Activated CD8-positive, alpha-beta T cell treated with anti-CD3 and anti-CD28 coated beads for 36 hours (primary cell): Measurements from ENCODE around the gene WNT10A. TPM values are rescaled to one million over a fixed set of nuclear protein-coding genes. Genes with fewer than 3 reads are reported as not detected.

ENCODE experiments used
- ATAC-seq: fragments of 200-7000 bp; cut with Tn5 transposase; one replicate; pipeline ENCODE4 v1.10.0; 2021; ENCODE audit warnings: mild to moderate bottlenecking, moderate library complexity
- CTCF ChIA-PET: fragments of 350-600 bp; sonication (Branson Sonifier 250); formaldehyde crosslinking; loops from one replicate; lab custom pipeline; 2021; ENCODE audit warnings: antibody characterized with exemption; lab: Charles Lee
- POLR2A ChIA-PET: fragments of 350-600 bp; sonication (Branson Sonifier 250); formaldehyde crosslinking; loops from one replicate; lab custom pipeline; 2021; ENCODE audit warnings: antibody characterized with exemption; lab: Charles Lee
- DNase-seq: peaks from one replicate; pipeline ENCODE4 v3.0.0-alpha.2; 2020
- H3K27ac Mint-ChIP-seq: one replicate; pipeline ENCODE4 v1.8.0; 2021; ENCODE audit warnings: mild to moderate bottlenecking, mixed read lengths
- H3K27me3 Mint-ChIP-seq: one replicate; pipeline ENCODE4 v1.8.0; 2021; ENCODE audit warnings: mixed read lengths
- H3K36me3 Mint-ChIP-seq: one replicate; pipeline ENCODE4 v1.8.0; 2021; ENCODE audit warnings: low read depth, mixed read lengths
- H3K4me1 Mint-ChIP-seq: one replicate; pipeline ENCODE4 v1.8.0; 2021; ENCODE audit warnings: low read depth, mixed read lengths
- H3K4me3 Mint-ChIP-seq: one replicate; pipeline ENCODE4 v1.8.0; 2021; ENCODE audit warnings: mild to moderate bottlenecking, moderate library complexity, mixed read lengths
- H3K9me3 Mint-ChIP-seq: one replicate; pipeline ENCODE4 v1.8.0; 2021; ENCODE audit warnings: mixed read lengths
- intact Hi-C: fragments of 100-400 bp; cut with micrococcal nuclease; formaldehyde crosslinking; loops from one replicate; pipeline ENCODE4 v1.10.0; 2022
- total RNA-seq, 2 experiments: library from RNA; stranded (reverse); gene quantifications; one replicate each; pipeline ENCODE4 v1.2.3, GENCODE V29; 2021
- TF ChIP-seq, protein P1 (sequence below): fragments of 200-600 bp; IDR thresholded peaks from one replicate; pipeline ENCODE4 v1.8.0; 2022; ENCODE audit warnings: antibody characterized with exemption, mild to moderate bottlenecking

WNT10A gene
- total RNA-seq, 2 experiments from 2014 or later, result 27.9 to 29.2 TPM

- Mint-ChIP-seq H3K27ac (peak overlapping the region; percentile 92), H3K4me1 (peaks cover 61% of the 10 kb centered on the region), H3K9me3 (no peaks in the 10 kb centered on the region), H3K27me3 (peaks cover 22% of the 10 kb centered on the region), H3K36me3 (peaks cover 12% of the 10 kb centered on the region), H3K4me3 (peak overlapping the region; percentile 79)
- intact Hi-C loops, result loop anchor here (2.0 kb wide), 1 partner anchor 43 kb away; no protein-coding TSS in a partner anchor
- CTCF ChIA-PET, result interaction anchor here (1.0 to 16.7 kb wide), 7 partner anchors 13 to 100 kb away, joined by 3 to 1101 read pairs (median 63); partner anchors contain the start of genes WNT10A and WNT6
- ATAC-seq, result peak; percentile 22
- peak; percentile 31 for DNase-seq
- POLR2A ChIA-PET, result interaction anchor here (2.0 to 9.6 kb wide), 3 partner anchors 9 to 18 kb away, joined by 11 to 284 read pairs (median 14); partner anchors contain the start of gene WNT10A
- TF ChIP-seq, protein P1, sequence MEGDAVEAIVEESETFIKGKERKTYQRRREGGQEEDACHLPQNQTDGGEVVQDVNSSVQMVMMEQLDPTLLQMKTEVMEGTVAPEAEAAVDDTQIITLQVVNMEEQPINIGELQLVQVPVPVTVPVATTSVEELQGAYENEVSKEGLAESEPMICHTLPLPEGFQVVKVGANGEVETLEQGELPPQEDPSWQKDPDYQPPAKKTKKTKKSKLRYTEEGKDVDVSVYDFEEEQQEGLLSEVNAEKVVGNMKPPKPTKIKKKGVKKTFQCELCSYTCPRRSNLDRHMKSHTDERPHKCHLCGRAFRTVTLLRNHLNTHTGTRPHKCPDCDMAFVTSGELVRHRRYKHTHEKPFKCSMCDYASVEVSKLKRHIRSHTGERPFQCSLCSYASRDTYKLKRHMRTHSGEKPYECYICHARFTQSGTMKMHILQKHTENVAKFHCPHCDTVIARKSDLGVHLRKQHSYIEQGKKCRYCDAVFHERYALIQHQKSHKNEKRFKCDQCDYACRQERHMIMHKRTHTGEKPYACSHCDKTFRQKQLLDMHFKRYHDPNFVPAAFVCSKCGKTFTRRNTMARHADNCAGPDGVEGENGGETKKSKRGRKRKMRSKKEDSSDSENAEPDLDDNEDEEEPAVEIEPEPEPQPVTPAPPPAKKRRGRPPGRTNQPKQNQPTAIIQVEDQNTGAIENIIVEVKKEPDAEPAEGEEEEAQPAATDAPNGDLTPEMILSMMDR, result no peak
Observed at GRCh38 chr2:218895759-218896500, 15.3 kb downstream of the WNT10A start.

DNA sequence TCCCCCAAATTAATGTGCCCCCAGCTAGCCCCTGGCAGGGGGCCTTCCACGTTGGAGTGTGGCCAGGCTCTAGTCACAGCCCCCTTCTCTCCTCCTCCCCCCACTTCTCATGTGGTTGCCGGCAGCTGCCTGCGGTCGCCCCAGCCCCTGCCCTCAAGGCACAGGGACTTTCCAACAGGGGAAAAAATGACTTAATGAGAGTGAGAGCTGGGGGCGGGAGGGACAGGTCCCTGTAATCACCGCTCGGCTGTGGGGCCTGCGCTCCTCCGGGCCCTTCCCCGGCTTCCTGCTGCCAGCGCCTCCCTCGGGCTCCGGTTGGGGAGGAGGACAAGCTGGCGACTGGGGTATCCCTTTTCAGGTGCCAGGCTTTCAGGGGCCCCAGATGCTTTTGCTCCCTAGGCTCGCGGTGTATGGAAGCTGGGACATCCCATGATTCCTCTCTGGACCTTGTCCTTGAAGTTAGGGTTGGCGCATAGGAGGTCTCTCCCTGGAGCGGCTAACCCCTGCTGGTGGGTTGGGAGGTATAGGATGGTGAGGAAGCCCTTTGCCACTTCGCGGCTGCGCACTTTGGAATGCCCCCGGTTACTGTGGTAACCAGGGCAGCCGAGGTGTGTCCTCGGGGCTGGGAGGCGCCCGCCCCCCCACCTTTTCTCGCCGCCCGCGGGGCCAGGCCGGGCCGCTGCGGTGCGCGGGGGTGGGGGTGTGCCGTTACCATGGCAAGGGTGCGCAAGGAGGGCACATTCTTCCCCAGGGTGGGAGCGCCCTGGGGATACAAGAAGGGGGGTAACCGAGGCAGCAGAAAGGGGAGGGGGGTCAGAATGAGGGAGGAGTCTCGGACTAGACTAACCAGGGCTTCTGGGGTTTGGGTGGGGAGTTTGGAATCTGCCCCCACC lies 16.1 kb downstream of the WNT10A start:
- CTCF ChIA-PET, result interaction anchor here (0.9 to 16.7 kb wide), 16 partner anchors 13 to 238 kb away, joined by 3 to 1101 read pairs (median 10); partner anchors contain the start of genes BCS1L, WNT10A, WNT6 and ZNF142
- peak; percentile 69 for ATAC-seq
- peaks cover 11% of the 10 kb centered on the region for H3K36me3 Mint-ChIP-seq
- intact Hi-C loops, result loop anchor here (2.0 kb wide), 1 partner anchor 44 kb away; no protein-coding TSS in a partner anchor
- H3K4me1 Mint-ChIP-seq, result peaks cover 54% of the 10 kb centered on the region
- H3K4me3 Mint-ChIP-seq, result peak overlapping the region; percentile 79
- peak; percentile 96 for DNase-seq
- POLR2A ChIA-PET, result interaction anchor here (1.2 to 9.6 kb wide), 5 partner anchors 9 to 609 kb away, joined by 3 to 284 read pairs (median 11); partner anchors contain the start of gene WNT10A
- H3K27me3 Mint-ChIP-seq, result peaks cover 26% of the 10 kb centered on the region
- TF ChIP-seq, protein P1, result no peak
- no peaks in the 10 kb centered on the region for H3K9me3 Mint-ChIP-seq
- peak overlapping the region; percentile 92 for H3K27ac Mint-ChIP-seq

DNA sequence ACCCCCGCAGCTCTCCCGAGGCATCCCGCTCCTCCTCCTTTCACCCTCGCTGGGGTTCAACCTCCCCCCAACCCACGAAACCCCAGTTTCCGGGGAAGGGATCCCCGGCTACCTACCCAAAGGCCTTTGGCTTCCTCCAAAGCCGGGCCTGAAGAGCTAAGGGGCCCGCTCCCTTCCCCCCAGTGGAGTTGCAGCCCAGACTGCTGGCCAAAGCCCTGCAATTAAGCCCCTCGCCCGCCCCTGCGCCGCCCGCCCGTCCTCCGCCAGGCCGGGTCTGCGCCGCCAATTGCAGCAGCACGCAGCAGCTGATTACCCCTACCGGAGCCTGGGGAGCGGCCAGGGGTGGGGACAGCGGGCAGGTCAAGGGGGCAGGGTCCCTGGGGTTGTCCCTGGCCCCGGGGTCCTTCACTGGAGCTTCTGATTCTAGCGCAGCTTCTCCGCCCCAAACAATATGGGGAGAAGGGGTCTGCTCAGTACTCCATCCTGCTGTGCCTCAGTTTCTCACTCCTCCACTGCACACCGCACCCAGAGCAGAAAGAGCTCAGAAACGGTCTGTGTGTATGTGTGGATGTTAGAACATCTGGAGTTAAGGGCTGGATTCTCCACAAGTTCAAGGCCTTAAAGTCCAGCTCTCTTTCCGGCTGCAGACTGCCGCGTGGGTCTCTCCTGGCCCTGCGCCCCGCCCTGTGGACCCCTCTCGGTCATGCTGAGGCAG lies 16.9 kb downstream of the WNT10A start:
- Mint-ChIP-seq H3K27me3 (peaks cover 32% of the 10 kb centered on the region), H3K27ac (peak overlapping the region; percentile 72), H3K4me3 (peak overlapping the region; percentile 56), H3K9me3 (no peaks in the 10 kb centered on the region), H3K4me1 (peaks cover 47% of the 10 kb centered on the region), H3K36me3 (peaks cover 11% of the 10 kb centered on the region)
- DNase-seq (no peak), ATAC-seq (peak; percentile 0)
- ChIA-PET POLR2A (interaction anchor here (0.6 to 9.6 kb wide), 9 partner anchors 10 to 610 kb away, joined by 3 to 284 read pairs (median 3); partner anchors contain the start of genes TUBA4A and WNT10A), CTCF (interaction anchor here (0.8 to 16.7 kb wide), 36 partner anchors 12 to 601 kb away, joined by 3 to 1101 read pairs (median 5); partner anchors contain the start of genes BCS1L, CDK5R2, GMPPA and RNF25)
- intact Hi-C loops, result loop anchor here (1.0 to 2.0 kb wide), 2 partner anchors 21 to 45 kb away; no protein-coding TSS in a partner anchor
- TF ChIP-seq, protein P1, result no peak

- H3K4me1 Mint-ChIP-seq, result peaks cover 43% of the 10 kb centered on the region
- H3K4me3 Mint-ChIP-seq, result peak overlapping the region; percentile 56
- ChIA-PET POLR2A (interaction anchor here (0.6 to 9.6 kb wide), 7 partner anchors 11 to 355 kb away, joined by 3 to 284 read pairs (median 3); partner anchors contain the start of genes TUBA4A and WNT10A), CTCF (interaction anchor here (0.6 to 16.7 kb wide), 43 partner anchors 11 to 601 kb away, joined by 3 to 1101 read pairs (median 4); partner anchors contain the start of genes CDK5R2, GMPPA, RNF25 and STK36)
- H3K27ac Mint-ChIP-seq, result peak overlapping the region; percentile 73
- DNase-seq (peak; percentile 90), ATAC-seq (peak; percentile 26)
- TF ChIP-seq, protein P1, result peak; percentile 99
- H3K36me3 Mint-ChIP-seq, result peaks cover 8% of the 10 kb centered on the region
- peaks cover 33% of the 10 kb centered on the region for H3K27me3 Mint-ChIP-seq
- intact Hi-C loops, result loop anchor here (1.0 kb wide), 1 partner anchor 22 kb away; no protein-coding TSS in a partner anchor
- H3K9me3 Mint-ChIP-seq, result no peaks in the 10 kb centered on the region
Observed at GRCh38 chr2:218898109-218898878, 17.6 kb downstream of the WNT10A start.
